ENCODE data around the gene PIGM. TPM values are rescaled to one million over a fixed set of nuclear protein-coding genes. Genes with fewer than 3 reads are reported as not detected.

PIGM gene
- polyA plus RNA-seq, 2 of the 4 experiments (the other 2 are of a cell fraction) = 5.0 to 7.2 TPM

DNA sequence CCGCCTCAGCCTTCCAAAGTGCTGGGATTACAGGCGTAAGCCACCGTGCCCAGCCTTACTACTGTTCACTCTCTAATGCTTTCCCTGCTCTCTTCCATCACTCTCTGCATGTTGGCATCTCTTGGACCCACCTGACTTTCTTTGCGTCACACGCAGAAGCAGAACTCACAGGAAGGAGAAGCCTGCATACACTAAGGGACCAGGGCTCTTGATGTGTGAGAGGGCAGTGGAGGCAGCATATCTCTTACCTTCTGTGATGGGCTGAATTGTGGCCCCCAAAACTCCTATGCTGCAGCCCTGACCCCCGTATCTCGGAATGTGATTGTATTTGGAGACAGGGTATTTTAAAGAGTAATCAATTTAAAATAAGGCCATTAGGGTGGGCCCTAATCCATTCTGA lies 51.0 kb downstream of the PIGM start:
- Histone ChIP-seq H3K27ac (no peak overlapping the region), H3K9me3 (no peaks in the 10 kb centered on the region), H3K4me1 (no peaks in the 10 kb centered on the region), H3K4me3 (no peak overlapping the region), H3K4me2 (no peak overlapping the region)
- POLR2A ChIA-PET = no interaction called here
- WGBS (ENCODE audit: missing lambda C conversion rate) = 67% methylated on average over 7 of the region's 7 CpGs
- ATAC-seq (no peak), FAIRE-seq (no peak), DNase-seq (ENCODE audit: low read depth in 1 of 2, low spot score in 1 of 2) (no peak)
- TF ChIP-seq CHD2 (IDR thresholded peaks at IDR 0.05; ENCODE audit: low read length, partially characterized antibody) (no peak), NFE2L2 (conservative IDR thresholded peaks at IDR 0.05; ENCODE audit: low read length) (no peak), ZFP36 (IDR thresholded peaks at IDR 0.05; ENCODE audit: borderline replicate concordance, partially characterized antibody) (no peak), FOSB (CRISPR knock-in tag; IDR thresholded peaks at IDR 0.05) (no peak)
- CTCF ChIA-PET = no interaction called here

DNA sequence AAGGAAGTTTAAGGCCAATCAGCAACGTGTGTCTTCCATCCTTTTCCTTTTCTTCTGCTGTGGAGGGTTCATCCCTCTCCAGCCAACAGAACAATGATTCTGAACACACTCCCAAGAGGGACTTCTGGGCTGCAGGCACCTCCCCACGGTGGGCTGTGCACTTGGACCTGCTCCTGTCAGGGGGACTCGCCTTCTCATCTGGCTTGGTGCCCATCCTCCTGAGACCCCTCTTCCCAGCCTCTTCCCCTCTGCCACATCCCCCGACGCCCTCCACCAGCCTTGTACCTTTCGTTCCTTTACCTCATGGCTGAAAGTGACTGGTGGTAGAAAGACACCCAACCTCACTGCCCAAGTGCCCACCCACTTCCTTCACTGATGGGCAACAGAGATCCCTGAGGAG lies 51.7 kb downstream of the PIGM start:
- no peak for DNase-seq (ENCODE audit: low read depth in 1 of 2, low spot score in 1 of 2)
- Histone ChIP-seq H3K4me2 (no peak overlapping the region), H3K4me1 (no peaks in the 10 kb centered on the region), H3K27ac (no peak overlapping the region), H3K4me3 (no peak overlapping the region), H3K9me3 (no peaks in the 10 kb centered on the region)
- TF ChIP-seq GATA3 (IDR thresholded peaks at IDR 0.05; ENCODE audit: borderline replicate concordance) (no peak), RCOR1 (IDR thresholded peaks at IDR 0.05; ENCODE audit: low read depth, low read length) (no peak), MAFK (IDR thresholded peaks at IDR 0.05; ENCODE audit: partially characterized antibody) (no peak), TFCP2L1 (CRISPR knock-in tag; IDR thresholded peaks at IDR 0.05) (no peak), EHMT2 (IDR thresholded peaks at IDR 0.05; ENCODE audit: low read depth) (no peak), KDM5A (IDR thresholded peaks at IDR 0.05) (no peak), FOXS1 (CRISPR knock-in tag; IDR thresholded peaks at IDR 0.05) (no peak)
- TF ChIP-seq, protein P1, sequence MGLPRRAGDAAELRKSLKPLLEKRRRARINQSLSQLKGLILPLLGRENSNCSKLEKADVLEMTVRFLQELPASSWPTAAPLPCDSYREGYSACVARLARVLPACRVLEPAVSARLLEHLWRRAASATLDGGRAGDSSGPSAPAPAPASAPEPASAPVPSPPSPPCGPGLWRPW (IDR thresholded peaks at IDR 0.05) = no peak
- POLR2A ChIA-PET = no interaction called here
- no peak for ATAC-seq
- WGBS (ENCODE audit: missing lambda C conversion rate) = 15% methylated on average over 6 of the region's 6 CpGs
- FAIRE-seq = no peak
- CTCF ChIA-PET = no interaction called here

DNA sequence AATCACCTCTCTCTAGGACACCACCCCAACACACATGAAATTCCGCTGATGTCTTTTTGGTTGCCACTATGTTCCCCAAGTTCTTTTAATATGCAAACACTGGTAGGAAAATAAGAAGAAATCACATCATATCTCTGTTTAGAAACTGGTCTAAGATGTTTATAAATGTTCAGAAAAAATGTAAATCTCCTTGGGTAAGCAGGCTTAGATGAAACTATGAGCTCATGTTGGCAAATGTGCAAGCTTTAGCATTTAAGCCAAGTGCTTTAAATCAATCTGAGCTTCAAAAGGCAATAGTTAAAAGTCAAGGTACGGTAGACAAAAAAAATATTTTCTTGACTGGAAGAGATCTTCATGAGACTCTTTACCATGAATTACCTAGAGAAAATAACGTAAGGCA lies 52.5 kb downstream of the PIGM start:
- ChIA-PET POLR2A (no interaction called here), CTCF (interaction anchor here (0.7 to 2.9 kb wide), 5 partner anchors 9 to 256 kb away, joined by 3 to 14 read pairs (median 4); no protein-coding TSS in a partner anchor)
- 28% methylated on average over 3 of the region's 3 CpGs for WGBS (ENCODE audit: missing lambda C conversion rate)

More for the DNA sequence above, 52.5 kb downstream of the PIGM start:
- FAIRE-seq (no peak), ATAC-seq (no peak), DNase-seq (ENCODE audit: low read depth in 1 of 2, low spot score in 1 of 2) (no peak)
- Histone ChIP-seq H3K9me3 (no peaks in the 10 kb centered on the region), H3K4me1 (no peaks in the 10 kb centered on the region), H3K4me3 (no peak overlapping the region), H3K4me2 (no peak overlapping the region), H3K27ac (no peak overlapping the region)
- TF ChIP-seq CEBPB (IDR thresholded peaks at IDR 0.05) (no peak), TFCP2L1 (CRISPR knock-in tag; IDR thresholded peaks at IDR 0.05) (no peak), CHD2 (IDR thresholded peaks at IDR 0.05; ENCODE audit: low read length, partially characterized antibody) (no peak), KDM1A (IDR thresholded peaks at IDR 0.05; ENCODE audit: low read depth) (no peak), ZC3H11A (IDR thresholded peaks at IDR 0.05) (no peak), JUN (IDR thresholded peaks at IDR 0.05) (no peak), ZFP36 (IDR thresholded peaks at IDR 0.05; ENCODE audit: borderline replicate concordance, partially characterized antibody) (no peak), HDAC2 (IDR thresholded peaks at IDR 0.05) (no peak), EHMT2 (IDR thresholded peaks at IDR 0.05; ENCODE audit: low read depth) (no peak), HEYL (CRISPR knock-in tag; IDR thresholded peaks at IDR 0.05) (no peak), FOSL2 (IDR thresholded peaks at IDR 0.05) (no peak), FOSL2 (CRISPR knock-in tag; IDR thresholded peaks at IDR 0.05) (no peak), GATA3 (IDR thresholded peaks at IDR 0.05; ENCODE audit: borderline replicate concordance) (no peak), POLR2AphosphoS2 (conservative IDR thresholded peaks at IDR 0.05; ENCODE audit: low read length) (no peak)
- TF ChIP-seq, protein P2, sequence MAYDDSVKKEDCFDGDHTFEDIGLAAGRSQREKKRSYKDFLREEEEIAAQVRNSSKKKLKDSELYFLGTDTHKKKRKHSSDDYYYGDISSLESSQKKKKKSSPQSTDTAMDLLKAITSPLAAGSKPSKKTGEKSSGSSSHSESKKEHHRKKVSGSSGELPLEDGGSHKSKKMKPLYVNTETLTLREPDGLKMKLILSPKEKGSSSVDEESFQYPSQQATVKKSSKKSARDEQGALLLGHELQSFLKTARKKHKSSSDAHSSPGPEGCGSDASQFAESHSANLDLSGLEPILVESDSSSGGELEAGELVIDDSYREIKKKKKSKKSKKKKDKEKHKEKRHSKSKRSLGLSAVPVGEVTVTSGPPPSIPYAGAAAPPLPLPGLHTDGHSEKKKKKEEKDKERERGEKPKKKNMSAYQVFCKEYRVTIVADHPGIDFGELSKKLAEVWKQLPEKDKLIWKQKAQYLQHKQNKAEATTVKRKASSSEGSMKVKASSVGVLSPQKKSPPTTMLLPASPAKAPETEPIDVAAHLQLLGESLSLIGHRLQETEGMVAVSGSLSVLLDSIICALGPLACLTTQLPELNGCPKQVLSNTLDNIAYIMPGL (CRISPR knock-in tag; IDR thresholded peaks at IDR 0.05; ENCODE audit: borderline replicate concordance) = no peak
- TF ChIP-seq, protein P1 (IDR thresholded peaks at IDR 0.05) = no peak
- TF ChIP-seq, protein P3, sequence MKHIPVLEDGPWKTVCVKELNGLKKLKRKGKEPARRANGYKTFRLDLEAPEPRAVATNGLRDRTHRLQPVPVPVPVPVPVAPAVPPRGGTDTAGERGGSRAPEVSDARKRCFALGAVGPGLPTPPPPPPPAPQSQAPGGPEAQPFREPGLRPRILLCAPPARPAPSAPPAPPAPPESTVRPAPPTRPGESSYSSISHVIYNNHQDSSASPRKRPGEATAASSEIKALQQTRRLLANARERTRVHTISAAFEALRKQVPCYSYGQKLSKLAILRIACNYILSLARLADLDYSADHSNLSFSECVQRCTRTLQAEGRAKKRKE (CRISPR knock-in tag; IDR thresholded peaks at IDR 0.05; ENCODE audit: low read depth) = no peak

Data from A549 (cell line).